HepG2 (cell line): ENCODE results near the gene MEI1. TPM values are rescaled to one million over a fixed set of nuclear protein-coding genes. Genes with fewer than 3 reads are reported as not detected.
A peak's percentile ranks its signal among the peaks of the same experiment; 100 is the strongest.

Experiments
- ARID4A ChIP-seq: sonication (generic); formaldehyde crosslinking; IDR thresholded peaks from 2 replicates; pipeline ENCODE4 v1.5.0; 2020; ENCODE audit warnings: mild to moderate bottlenecking, missing genetic modification reagents, borderline replicate concordance
- CCAR2 ChIP-seq: fragments of 200-400 bp; formaldehyde crosslinking; optimal IDR thresholded peaks from 2 replicates; pipeline ENCODE3; 2018; ENCODE audit warnings: low read depth, mild to moderate bottlenecking, low read length, moderate library complexity
- EEA1 ChIP-seq: sonication (generic); formaldehyde crosslinking; IDR thresholded peaks from 2 replicates; pipeline ENCODE4 v1.5.1; 2020; ENCODE audit warnings: mild to moderate bottlenecking, missing genetic modification reagents, borderline replicate concordance
- EED ChIP-seq: sonication (generic); formaldehyde crosslinking; IDR thresholded peaks from 2 replicates; pipeline ENCODE4 v1.5.0; 2020; ENCODE audit warnings: mild to moderate bottlenecking, missing genetic modification reagents
- FOXP4 ChIP-seq: sonication (generic); formaldehyde crosslinking; IDR thresholded peaks from 2 replicates; pipeline ENCODE4 v1.4.0; 2020; ENCODE audit warnings: missing genetic modification reagents
- MIER3 ChIP-seq: IDR thresholded peaks from 2 replicates; pipeline ENCODE4 v1.6.1; 2016; ENCODE audit warnings: missing compliant biosample characterization, borderline replicate concordance
- SYNCRIP ChIP-seq: fragments of 200-400 bp; formaldehyde crosslinking; IDR thresholded peaks from 2 replicates; pipeline ENCODE4 v1.6.1; 2018; ENCODE audit warnings: mild to moderate bottlenecking, low read depth, low read length; ENCODE audit not compliant: insufficient read depth
- ZNF124 ChIP-seq: sonication (generic); formaldehyde crosslinking; IDR thresholded peaks from 2 replicates; pipeline ENCODE4 v1.4.0; 2020; ENCODE audit warnings: missing genetic modification reagents
- ZNF432 ChIP-seq: sonication (generic); formaldehyde crosslinking; IDR thresholded peaks from 2 replicates; pipeline ENCODE4 v1.5.0; 2020; ENCODE audit warnings: missing genetic modification reagents, mild to moderate bottlenecking, borderline replicate concordance
- ZNF747 ChIP-seq: sonication (generic); formaldehyde crosslinking; IDR thresholded peaks from 2 replicates; pipeline ENCODE4 v1.8.1; 2023; ENCODE audit warnings: missing genetic modification reagents, mild to moderate bottlenecking, borderline replicate concordance
- polyA plus RNA-seq, 8 experiments: library from polyadenylated mRNA; depleted of rRNA in 3 of 8; stranded (reverse) in 7 of 8; unstranded in 1 of 8; fragments of >200 nt; fragmentation: Illumina TruSeq in 4 of 8; extraction: Trizol in 4 of 8; gene quantifications; 2 replicates each; pipeline versions ENCODE4 v1.2.1 to v1.2.3, GENCODE V29; 2011 to 2016; ENCODE audit warnings: low read depth in 4 of 8, missing spikeins in 1 of 8, mixed read lengths in 1 of 8; ENCODE audit not compliant: insufficient read depth in 1 of 8
- total RNA-seq, 5 experiments: library from RNA; depleted of rRNA; stranded (reverse); fragments of >200 nt; fragmentation: Illumina TruSeq; extraction: Trizol; gene quantifications; 2 replicates each; pipeline ENCODE4 v1.2.3, GENCODE V29; 2016; ENCODE audit warnings: low read depth in 1 of 5
- TF ChIP-seq, protein P1 (sequence below): sonication (generic); formaldehyde crosslinking; IDR thresholded peaks from 2 replicates; pipeline ENCODE4 v1.4.0; 2020; ENCODE audit warnings: mild to moderate bottlenecking, missing genetic modification reagents

The MEI1 gene
- total and polyA plus RNA-seq, 2 of the 13 experiments (the other 11 are each of a cell fraction or from before 2014, with no cell fraction given): 0.75 to 1.9 TPM

DNA sequence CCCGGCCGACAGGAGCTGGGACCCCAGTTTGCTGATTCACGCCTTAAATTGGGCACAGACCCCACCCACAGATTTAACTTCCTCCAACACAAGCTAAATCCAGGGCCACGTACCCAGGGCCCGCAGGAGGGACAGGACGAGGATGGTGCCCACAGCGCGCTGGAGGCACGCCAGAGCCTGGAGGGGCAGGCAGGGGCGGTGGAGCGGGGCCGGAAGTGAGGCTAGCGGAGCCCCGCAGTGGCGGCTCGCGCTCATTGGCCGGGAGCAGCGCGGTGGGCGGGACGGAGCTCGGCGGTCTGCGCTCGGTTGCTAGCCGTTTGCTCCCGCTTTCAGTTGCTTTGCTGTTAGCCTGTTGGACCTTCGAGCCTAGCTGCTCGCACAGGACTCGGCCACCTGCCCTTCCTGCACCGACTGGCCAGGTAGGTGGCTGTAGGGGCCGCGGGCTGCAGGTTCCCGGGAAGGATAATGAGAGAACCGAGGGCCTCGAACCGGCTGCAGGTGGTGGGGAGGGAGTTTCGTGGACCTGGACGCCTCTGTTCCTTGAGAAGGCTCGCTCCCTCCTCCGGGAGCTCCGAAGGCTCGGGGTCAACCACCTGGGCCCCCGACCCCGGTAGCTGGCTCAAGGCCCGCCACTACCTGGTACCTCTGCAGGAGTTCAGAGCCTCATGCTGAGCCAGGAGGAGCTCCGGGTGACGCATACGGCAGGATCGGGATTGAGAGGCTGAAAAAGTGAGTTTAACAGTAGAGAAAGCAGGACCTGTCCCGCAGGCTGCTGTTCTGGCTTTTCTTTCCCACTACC, 101.2 kb downstream of the MEI1 start, which contains the start of gene CCDC134 (continued):
- TF ChIP-seq, protein P1, sequence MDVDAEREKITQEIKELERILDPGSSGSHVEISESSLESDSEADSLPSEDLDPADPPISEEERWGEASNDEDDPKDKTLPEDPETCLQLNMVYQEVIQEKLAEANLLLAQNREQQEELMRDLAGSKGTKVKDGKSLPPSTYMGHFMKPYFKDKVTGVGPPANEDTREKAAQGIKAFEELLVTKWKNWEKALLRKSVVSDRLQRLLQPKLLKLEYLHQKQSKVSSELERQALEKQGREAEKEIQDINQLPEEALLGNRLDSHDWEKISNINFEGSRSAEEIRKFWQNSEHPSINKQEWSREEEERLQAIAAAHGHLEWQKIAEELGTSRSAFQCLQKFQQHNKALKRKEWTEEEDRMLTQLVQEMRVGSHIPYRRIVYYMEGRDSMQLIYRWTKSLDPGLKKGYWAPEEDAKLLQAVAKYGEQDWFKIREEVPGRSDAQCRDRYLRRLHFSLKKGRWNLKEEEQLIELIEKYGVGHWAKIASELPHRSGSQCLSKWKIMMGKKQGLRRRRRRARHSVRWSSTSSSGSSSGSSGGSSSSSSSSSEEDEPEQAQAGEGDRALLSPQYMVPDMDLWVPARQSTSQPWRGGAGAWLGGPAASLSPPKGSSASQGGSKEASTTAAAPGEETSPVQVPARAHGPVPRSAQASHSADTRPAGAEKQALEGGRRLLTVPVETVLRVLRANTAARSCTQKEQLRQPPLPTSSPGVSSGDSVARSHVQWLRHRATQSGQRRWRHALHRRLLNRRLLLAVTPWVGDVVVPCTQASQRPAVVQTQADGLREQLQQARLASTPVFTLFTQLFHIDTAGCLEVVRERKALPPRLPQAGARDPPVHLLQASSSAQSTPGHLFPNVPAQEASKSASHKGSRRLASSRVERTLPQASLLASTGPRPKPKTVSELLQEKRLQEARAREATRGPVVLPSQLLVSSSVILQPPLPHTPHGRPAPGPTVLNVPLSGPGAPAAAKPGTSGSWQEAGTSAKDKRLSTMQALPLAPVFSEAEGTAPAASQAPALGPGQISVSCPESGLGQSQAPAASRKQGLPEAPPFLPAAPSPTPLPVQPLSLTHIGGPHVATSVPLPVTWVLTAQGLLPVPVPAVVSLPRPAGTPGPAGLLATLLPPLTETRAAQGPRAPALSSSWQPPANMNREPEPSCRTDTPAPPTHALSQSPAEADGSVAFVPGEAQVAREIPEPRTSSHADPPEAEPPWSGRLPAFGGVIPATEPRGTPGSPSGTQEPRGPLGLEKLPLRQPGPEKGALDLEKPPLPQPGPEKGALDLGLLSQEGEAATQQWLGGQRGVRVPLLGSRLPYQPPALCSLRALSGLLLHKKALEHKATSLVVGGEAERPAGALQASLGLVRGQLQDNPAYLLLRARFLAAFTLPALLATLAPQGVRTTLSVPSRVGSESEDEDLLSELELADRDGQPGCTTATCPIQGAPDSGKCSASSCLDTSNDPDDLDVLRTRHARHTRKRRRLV (CRISPR knock-in tag): no peak
- TF ChIP-seq ZNF747: peak; percentile 87; the same call in 1 of the 2 replicates
- no peak for TF ChIP-seq CCAR2
- no peak; the same call in 1 of the 2 replicates for TF ChIP-seq MIER3 (CRISPR knock-in tag)
- no peak; the same call in none of the 2 replicates for TF ChIP-seq FOXP4 (CRISPR knock-in tag)
- TF ChIP-seq EEA1: no peak; the same call in 1 of the 2 replicates
- TF ChIP-seq EED (CRISPR knock-in tag): no peak
- TF ChIP-seq SYNCRIP: no peak
- peak; percentile 81; the same call in 1 of the 2 replicates for TF ChIP-seq ZNF124
- TF ChIP-seq ZNF432 (CRISPR knock-in tag): no peak
- TF ChIP-seq ARID4A (CRISPR knock-in tag): peak; percentile 94
